MCF 10A (cell line): Measurements from ENCODE around the gene SMPDL3B. TPM values are rescaled to one million over a fixed set of nuclear protein-coding genes. Genes with fewer than 3 reads are reported as not detected.
"Not testable (repeated sequence)": the region's sequence is repeated elsewhere in the genome, so short reads cannot be mapped to it uniquely, and the experiment has no call there.

Experiments used
- BruUV-seq: library from RNA; stranded (reverse); fragments of 400-500 nt; replicated peaks from 2 replicates; lab custom pipeline; 2021; lab: Mats Ljungman, UMichigan
- CTCF ChIA-PET: fragments of 300-600 bp; sonication (Branson Sonifier 250); formaldehyde crosslinking; extraction: SDS; loops from one replicate; lab custom pipeline; 2021; ENCODE audit warnings: antibody characterized with exemption, inconsistent platforms; lab: Yijun Ruan, JAX
- POLR2A ChIA-PET: fragments of 300-600, 350-650 bp; sonication (Branson Sonifier 250); formaldehyde crosslinking; extraction: SDS; loops from one replicate; lab custom pipeline; 2020; ENCODE audit warnings: antibody characterized with exemption, inconsistent platforms; lab: Yijun Ruan, JAX
- DNase-seq: peaks from one replicate; pipeline ENCODE4 v3.0.0-alpha.2; 2018; ENCODE audit not compliant: unreplicated experiment
- H3K27ac Mint-ChIP-seq: one replicate; pipeline ENCODE4 v1.8.0; 2022; ENCODE audit warnings: mild to moderate bottlenecking, low read depth, mixed read lengths; ENCODE audit not compliant: unreplicated experiment
- H3K27me3 Mint-ChIP-seq: one replicate; pipeline ENCODE4 v1.8.0; 2022; ENCODE audit warnings: mixed read lengths; ENCODE audit not compliant: insufficient read depth, unreplicated experiment
- H3K36me3 Mint-ChIP-seq: one replicate; pipeline ENCODE4 v1.8.0; 2022; ENCODE audit warnings: mild to moderate bottlenecking, moderate library complexity, mixed read lengths; ENCODE audit not compliant: insufficient read depth, unreplicated experiment
- H3K4me1 Mint-ChIP-seq: one replicate; pipeline ENCODE4 v1.8.0; 2022; ENCODE audit warnings: mixed read lengths; ENCODE audit not compliant: insufficient read depth, unreplicated experiment
- H3K4me3 Mint-ChIP-seq: one replicate; pipeline ENCODE4 v1.8.0; 2022; ENCODE audit warnings: mild to moderate bottlenecking, moderate library complexity, mixed read lengths; ENCODE audit not compliant: unreplicated experiment
- H3K9me3 Mint-ChIP-seq: one replicate; pipeline ENCODE4 v1.8.0; 2022; ENCODE audit warnings: mixed read lengths; ENCODE audit not compliant: unreplicated experiment
- CTCF ChIP-seq: fragments of 200-600 bp; IDR thresholded peaks from one replicate; pipeline ENCODE4 v1.8.0; 2022; ENCODE audit warnings: antibody characterized with exemption, mild to moderate bottlenecking; ENCODE audit not compliant: unreplicated experiment
- intact Hi-C: fragments of 100-400 bp; cut with micrococcal nuclease; formaldehyde crosslinking; loops from 2 replicates; pipeline ENCODE4 v1.14.1; 2022
- total RNA-seq: library from RNA; stranded (reverse); gene quantifications from 2 replicates; pipeline ENCODE4 v1.2.3, GENCODE V29; 2022

SMPDL3B gene
- total RNA-seq, 1 experiment from 2014 or later = 4.0 TPM

- Mint-ChIP-seq H3K4me3 (no peak overlapping the region), H3K4me1 (no peaks in the 10 kb centered on the region), H3K36me3 (peaks cover 87% of the 10 kb centered on the region), H3K27ac (no peak overlapping the region), H3K9me3 (no peaks in the 10 kb centered on the region), H3K27me3 (no peaks in the 10 kb centered on the region)
- CTCF ChIA-PET = no interaction called here
- no peak for TF ChIP-seq CTCF
- no peak for DNase-seq
- intact Hi-C loops = loop anchor here (10.0 kb wide), 1 partner anchor 202 kb away; no protein-coding TSS in a partner anchor
- no TSS peak for BruUV-seq
- POLR2A ChIA-PET = interaction anchor here (0.6 to 1.3 kb wide), 3 partner anchors 10 to 86 kb away, joined by 3 read pairs; partner anchors contain the start of gene EYA3
Observed at GRCh38 chr1:28002600-28002999, 67.8 kb downstream of the SMPDL3B start.

- H3K4me3 Mint-ChIP-seq, H3K27ac Mint-ChIP-seq, H3K27me3 Mint-ChIP-seq, BruUV-seq, CTCF ChIA-PET, H3K4me1 Mint-ChIP-seq, H3K9me3 Mint-ChIP-seq, DNase-seq: not testable (repeated sequence)
- intact Hi-C loops = loop anchor here (10.0 kb wide), 1 partner anchor 202 kb away; no protein-coding TSS in a partner anchor
- H3K36me3 Mint-ChIP-seq = peaks cover 87% of the 10 kb centered on the region
- POLR2A ChIA-PET = interaction anchor here (1.3 kb wide), 1 partner anchor 11 kb away, joined by 3 read pairs; no protein-coding TSS in a partner anchor
Observed at GRCh38 chr1:28003117-28003516, 68.3 kb downstream of the SMPDL3B start.

Other genes with a start within 250 kb of the SMPDL3B start
- gene FAM76A, start 209.0 kb upstream of the SMPDL3B start, total RNA-seq = 9.7 and 9.9 TPM in 2 replicates
- 34.6 and 36.1 TPM in 2 replicates for gene STX12, start 161.8 kb upstream of the SMPDL3B start, total RNA-seq
- gene PPP1R8, start 104.2 kb upstream of the SMPDL3B start, total RNA-seq = 48.6 and 51.1 TPM in 2 replicates
- 1.5 and 1.7 TPM in 2 replicates for gene THEMIS2, start 62.5 kb upstream of the SMPDL3B start, total RNA-seq
- 22.3 and 25.7 TPM in 2 replicates for gene RPA2, start 20.4 kb upstream of the SMPDL3B start, total RNA-seq
- 2.8 and 4.0 TPM in 2 replicates for gene XKR8, start 25.0 kb downstream of the SMPDL3B start, total RNA-seq
- gene EYA3, start 153.6 kb downstream of the SMPDL3B start, total RNA-seq = 13.3 and 14.4 TPM in 2 replicates
- 1.6 and 1.8 TPM in 2 replicates for gene PTAFR, start 241.7 kb downstream of the SMPDL3B start, total RNA-seq